22Rv1 (cell line): ENCODE data around the gene LRRC49.

Experiments
- ZFX ChIP-seq: fragments of 450-650 bp; IDR thresholded peaks from 2 replicates; pipeline ENCODE4 v1.6.1; 2017; ENCODE audit warnings: antibody characterized with exemption, borderline replicate concordance
- TF ChIP-seq, protein P1 (sequence below): fragments of 450-650 bp; IDR thresholded peaks from 2 replicates; pipeline ENCODE4 v1.5.1; 2017; ENCODE audit warnings: mild to moderate bottlenecking

DNA sequence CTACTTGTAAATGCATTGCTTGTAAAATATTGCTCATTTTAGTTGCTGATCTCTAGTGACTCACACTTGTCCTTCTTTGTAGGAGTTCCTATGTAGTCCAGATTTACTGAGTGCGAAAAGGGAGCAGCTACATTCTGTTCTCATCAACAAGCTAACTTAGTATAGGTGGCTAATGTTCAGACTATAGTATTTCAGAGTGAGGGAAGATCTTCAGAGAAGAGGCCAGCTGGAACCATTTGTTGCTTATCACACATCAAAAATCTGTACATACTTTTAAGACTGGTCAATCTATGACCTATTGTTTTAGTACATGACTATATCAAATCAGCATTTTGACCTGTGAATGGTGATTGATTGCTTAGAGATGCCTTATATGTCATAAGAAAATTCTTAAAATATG lies 151.4 kb downstream of the LRRC49 start:
- TF ChIP-seq, protein P1, sequence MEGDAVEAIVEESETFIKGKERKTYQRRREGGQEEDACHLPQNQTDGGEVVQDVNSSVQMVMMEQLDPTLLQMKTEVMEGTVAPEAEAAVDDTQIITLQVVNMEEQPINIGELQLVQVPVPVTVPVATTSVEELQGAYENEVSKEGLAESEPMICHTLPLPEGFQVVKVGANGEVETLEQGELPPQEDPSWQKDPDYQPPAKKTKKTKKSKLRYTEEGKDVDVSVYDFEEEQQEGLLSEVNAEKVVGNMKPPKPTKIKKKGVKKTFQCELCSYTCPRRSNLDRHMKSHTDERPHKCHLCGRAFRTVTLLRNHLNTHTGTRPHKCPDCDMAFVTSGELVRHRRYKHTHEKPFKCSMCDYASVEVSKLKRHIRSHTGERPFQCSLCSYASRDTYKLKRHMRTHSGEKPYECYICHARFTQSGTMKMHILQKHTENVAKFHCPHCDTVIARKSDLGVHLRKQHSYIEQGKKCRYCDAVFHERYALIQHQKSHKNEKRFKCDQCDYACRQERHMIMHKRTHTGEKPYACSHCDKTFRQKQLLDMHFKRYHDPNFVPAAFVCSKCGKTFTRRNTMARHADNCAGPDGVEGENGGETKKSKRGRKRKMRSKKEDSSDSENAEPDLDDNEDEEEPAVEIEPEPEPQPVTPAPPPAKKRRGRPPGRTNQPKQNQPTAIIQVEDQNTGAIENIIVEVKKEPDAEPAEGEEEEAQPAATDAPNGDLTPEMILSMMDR, result no peak
- TF ChIP-seq ZFX, result no peak
